ENCODE results near the gene USP32.
"Not testable (repeated sequence)": the region's sequence is repeated elsewhere in the genome, so short reads cannot be mapped to it uniquely, and the experiment has no call there.

Gene USP32

GRCh38 chr17:60371818-60372510, 20.0 kb downstream of the USP32 start:
- no peak for DNase-seq

GRCh38 chr17:60371416-60371815, 20.5 kb downstream of the USP32 start:
- DNase-seq = no peak

- DNase-seq = no peak
Observed at GRCh38 chr17:60369727-60370126, 22.2 kb downstream of the USP32 start.

- no peak for DNase-seq
Observed at GRCh38 chr17:60363700-60364405, 28.1 kb downstream of the USP32 start.

GRCh38 chr17:60362329-60362728, 29.6 kb downstream of the USP32 start:
- no peak for DNase-seq

- no peak for DNase-seq
Observed at GRCh38 chr17:60361889-60362288, 30.0 kb downstream of the USP32 start.

GRCh38 chr17:60359415-60359814, 32.5 kb downstream of the USP32 start:
- no peak for DNase-seq

GRCh38 chr17:60358606-60359225, 33.2 kb downstream of the USP32 start:
- no peak for DNase-seq

- DNase-seq = no peak
Observed at GRCh38 chr17:60356940-60357339, 35.0 kb downstream of the USP32 start.

- DNase-seq = no peak
Observed at GRCh38 chr17:60355663-60356594, 36.0 kb downstream of the USP32 start.

- DNase-seq = no peak
Observed at GRCh38 chr17:60354223-60354622, 37.7 kb downstream of the USP32 start.

GRCh38 chr17:60353773-60354172, 38.2 kb downstream of the USP32 start:
- no peak for DNase-seq

GRCh38 chr17:60352569-60352968, 39.4 kb downstream of the USP32 start:
- DNase-seq = no peak

GRCh38 chr17:60352071-60352470, 39.9 kb downstream of the USP32 start:
- no peak for DNase-seq

GRCh38 chr17:60351012-60351695, 40.8 kb downstream of the USP32 start:
- no peak for DNase-seq

GRCh38 chr17:60348616-60349015, 43.3 kb downstream of the USP32 start:
- no peak for DNase-seq

- DNase-seq = no peak
Observed at GRCh38 chr17:60345233-60345632, 46.7 kb downstream of the USP32 start.

GRCh38 chr17:60342492-60342891, 49.4 kb downstream of the USP32 start:
- not testable (repeated sequence) for DNase-seq

GRCh38 chr17:60335289-60335688, 56.6 kb downstream of the USP32 start:
- no peak for DNase-seq

GRCh38 chr17:60333628-60334031, 58.3 kb downstream of the USP32 start:
- DNase-seq = no peak

- DNase-seq = not testable (repeated sequence)
Observed at GRCh38 chr17:60333072-60333471, 58.9 kb downstream of the USP32 start.

- DNase-seq = no peak
Observed at GRCh38 chr17:60332574-60332973, 59.4 kb downstream of the USP32 start.
